ENCODE measurements around the gene NCS1. TPM values are rescaled to one million over a fixed set of nuclear protein-coding genes. Genes with fewer than 3 reads are reported as not detected.

The NCS1 gene
- total RNA-seq, 1 donor from 2014 or later: 26.6 TPM

DNA sequence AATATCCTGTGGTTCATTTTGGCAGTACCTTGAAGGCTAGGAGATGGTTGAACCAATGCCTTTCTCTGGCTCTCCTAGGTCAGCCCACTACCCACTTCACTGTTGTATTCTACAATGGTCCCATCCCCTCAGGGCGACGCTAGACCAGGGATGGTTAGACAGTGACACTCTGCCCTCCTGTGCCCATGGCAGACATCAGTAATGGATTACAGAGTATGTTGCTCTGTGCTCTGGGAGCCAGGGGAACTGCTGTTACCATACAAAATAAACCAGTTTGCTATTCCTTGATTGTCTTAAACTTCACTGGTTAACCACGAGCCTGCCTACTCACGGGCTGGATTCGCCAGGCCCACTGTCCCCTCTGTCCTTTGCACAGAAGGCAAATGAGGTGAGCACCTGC, 33.7 kb downstream of the NCS1 start:
- TF ChIP-seq, protein P1, sequence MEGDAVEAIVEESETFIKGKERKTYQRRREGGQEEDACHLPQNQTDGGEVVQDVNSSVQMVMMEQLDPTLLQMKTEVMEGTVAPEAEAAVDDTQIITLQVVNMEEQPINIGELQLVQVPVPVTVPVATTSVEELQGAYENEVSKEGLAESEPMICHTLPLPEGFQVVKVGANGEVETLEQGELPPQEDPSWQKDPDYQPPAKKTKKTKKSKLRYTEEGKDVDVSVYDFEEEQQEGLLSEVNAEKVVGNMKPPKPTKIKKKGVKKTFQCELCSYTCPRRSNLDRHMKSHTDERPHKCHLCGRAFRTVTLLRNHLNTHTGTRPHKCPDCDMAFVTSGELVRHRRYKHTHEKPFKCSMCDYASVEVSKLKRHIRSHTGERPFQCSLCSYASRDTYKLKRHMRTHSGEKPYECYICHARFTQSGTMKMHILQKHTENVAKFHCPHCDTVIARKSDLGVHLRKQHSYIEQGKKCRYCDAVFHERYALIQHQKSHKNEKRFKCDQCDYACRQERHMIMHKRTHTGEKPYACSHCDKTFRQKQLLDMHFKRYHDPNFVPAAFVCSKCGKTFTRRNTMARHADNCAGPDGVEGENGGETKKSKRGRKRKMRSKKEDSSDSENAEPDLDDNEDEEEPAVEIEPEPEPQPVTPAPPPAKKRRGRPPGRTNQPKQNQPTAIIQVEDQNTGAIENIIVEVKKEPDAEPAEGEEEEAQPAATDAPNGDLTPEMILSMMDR (IDR thresholded peaks at IDR 0.05; ENCODE audit: insufficient read depth, low read length, severe bottlenecking): no peak
- FAIRE-seq (no peak), DNase-seq (ENCODE audit: low read depth) (no peak)
- Histone ChIP-seq H3K27me3 (ENCODE audit: control insufficient read depth, insufficient read depth, low read length) (no peaks in the 10 kb centered on the region), H3K4me3 (ENCODE audit: low read depth, low read length) (no peak overlapping the region), H3K36me3 (ENCODE audit: control insufficient read depth, insufficient read depth, low read length) (no peaks in the 10 kb centered on the region)

DNA sequence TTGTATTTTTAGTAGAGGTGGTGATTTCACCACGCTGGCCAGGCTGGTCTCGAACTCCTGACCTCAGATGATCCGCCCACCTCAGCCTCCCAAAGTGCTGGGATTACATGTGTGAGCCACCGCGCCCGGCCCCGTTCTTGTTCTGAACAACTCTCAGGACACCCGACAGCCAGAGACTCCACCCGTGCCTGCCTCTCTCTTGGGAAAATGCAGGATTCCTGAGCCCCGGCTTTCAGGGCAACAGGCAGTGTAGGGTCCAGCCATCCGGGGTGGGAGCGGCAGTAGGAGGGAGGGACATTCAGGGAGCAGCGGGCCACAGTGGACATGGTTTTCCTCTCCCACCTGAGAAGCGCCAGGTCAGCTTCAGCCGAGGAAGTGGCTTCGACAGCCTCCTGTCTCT, 34.4 kb downstream of the NCS1 start:
- FAIRE-seq (no peak), DNase-seq (ENCODE audit: low read depth) (no peak)
- no peaks in the 10 kb centered on the region for H3K27me3 ChIP-seq (ENCODE audit: control insufficient read depth, insufficient read depth, low read length)
- TF ChIP-seq, protein P1 (IDR thresholded peaks at IDR 0.05; ENCODE audit: insufficient read depth, low read length, severe bottlenecking): no peak
- no peak overlapping the region for H3K4me3 ChIP-seq (ENCODE audit: low read depth, low read length)
- H3K36me3 ChIP-seq (ENCODE audit: control insufficient read depth, insufficient read depth, low read length): peaks cover 2% of the 10 kb centered on the region

DNA sequence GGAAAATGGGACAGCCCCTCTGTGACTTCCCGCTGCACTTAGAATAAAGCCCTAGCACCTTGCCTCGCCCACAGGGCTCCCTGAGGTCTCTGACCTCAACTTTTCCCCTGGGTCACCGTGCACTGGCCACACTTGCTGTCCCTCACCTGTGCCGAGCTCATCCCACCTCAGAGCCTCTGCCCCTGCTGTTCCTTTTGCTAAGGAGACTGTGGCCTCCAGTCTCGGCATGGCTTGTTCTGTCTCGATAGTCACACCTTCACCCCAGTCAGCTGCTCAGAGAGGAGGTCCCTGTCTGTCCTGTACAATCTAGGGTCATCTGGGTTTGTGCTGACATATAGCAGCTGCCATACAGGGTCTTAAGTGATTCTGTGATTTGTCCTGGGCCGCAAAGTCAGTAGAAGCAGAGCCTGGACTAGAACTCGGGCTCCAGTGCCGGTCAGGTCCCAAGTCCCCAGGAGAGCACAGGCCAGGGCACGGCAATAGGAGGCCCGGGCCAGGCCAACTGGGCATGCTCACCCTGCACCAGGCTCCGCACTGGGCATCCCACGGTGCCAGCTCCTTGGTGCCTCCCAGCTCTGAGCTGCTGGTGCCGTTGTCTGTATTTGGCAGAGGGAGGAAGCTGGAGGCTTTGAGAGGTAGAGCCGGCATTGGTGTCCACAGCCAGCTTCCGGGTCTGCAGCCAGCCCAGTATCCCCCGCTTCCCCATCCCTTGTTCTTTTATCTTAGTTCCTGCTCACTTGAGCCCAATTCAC, 35.2 kb downstream of the NCS1 start:
- TF ChIP-seq, protein P1 (IDR thresholded peaks at IDR 0.05; ENCODE audit: insufficient read depth, low read length, severe bottlenecking): no peak
- no peaks in the 10 kb centered on the region for H3K27me3 ChIP-seq (ENCODE audit: control insufficient read depth, insufficient read depth, low read length)
- no peak overlapping the region for H3K4me3 ChIP-seq (ENCODE audit: low read depth, low read length)
- H3K36me3 ChIP-seq (ENCODE audit: control insufficient read depth, insufficient read depth, low read length): peaks cover 2% of the 10 kb centered on the region
- no peak for DNase-seq (ENCODE audit: low read depth)
- FAIRE-seq: no peak

DNA sequence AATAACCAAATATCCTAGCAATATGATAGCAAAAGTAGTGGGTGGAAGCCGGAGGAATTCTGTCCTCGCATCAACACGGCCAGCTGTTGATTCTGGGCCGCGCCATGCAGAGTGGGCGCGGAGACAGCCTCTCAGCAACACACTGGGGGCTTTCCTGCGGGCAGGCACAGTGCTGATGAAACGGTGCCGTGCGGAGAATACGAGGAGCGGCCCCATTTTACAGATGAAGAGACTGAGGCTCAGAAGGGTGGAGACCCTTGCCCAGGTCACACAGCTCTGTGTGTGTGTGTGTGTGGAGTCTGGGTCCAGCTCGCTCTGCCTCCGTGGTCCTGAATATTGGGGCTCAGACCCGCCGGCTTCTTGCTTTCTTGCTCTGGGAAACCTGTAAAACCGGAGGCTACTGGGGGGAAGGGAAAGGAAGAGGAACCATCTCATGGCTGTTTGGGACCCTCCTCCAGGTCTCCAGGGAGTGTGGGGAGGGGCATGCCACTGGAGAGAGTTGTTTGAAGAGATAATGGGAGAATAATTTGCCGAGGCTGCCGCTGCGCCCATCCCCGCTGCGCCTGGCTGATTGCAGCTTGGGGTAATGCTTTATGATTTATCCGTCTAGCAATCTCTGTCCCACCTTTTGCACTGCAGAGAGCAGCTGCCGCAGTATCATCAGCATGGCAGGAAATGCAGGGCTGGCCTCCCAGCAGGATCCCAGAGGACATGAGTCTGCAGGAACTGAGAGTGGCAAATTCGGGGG, 36.6 kb downstream of the NCS1 start:
- Histone ChIP-seq H3K36me3 (ENCODE audit: control insufficient read depth, insufficient read depth, low read length) (peaks cover 2% of the 10 kb centered on the region), H3K4me3 (ENCODE audit: low read depth, low read length) (no peak overlapping the region), H3K27me3 (ENCODE audit: control insufficient read depth, insufficient read depth, low read length) (no peaks in the 10 kb centered on the region)
- no peak for DNase-seq (ENCODE audit: low read depth)
- TF ChIP-seq, protein P1 (IDR thresholded peaks at IDR 0.05; ENCODE audit: insufficient read depth, low read length, severe bottlenecking): no peak
- FAIRE-seq: no peak

DNA sequence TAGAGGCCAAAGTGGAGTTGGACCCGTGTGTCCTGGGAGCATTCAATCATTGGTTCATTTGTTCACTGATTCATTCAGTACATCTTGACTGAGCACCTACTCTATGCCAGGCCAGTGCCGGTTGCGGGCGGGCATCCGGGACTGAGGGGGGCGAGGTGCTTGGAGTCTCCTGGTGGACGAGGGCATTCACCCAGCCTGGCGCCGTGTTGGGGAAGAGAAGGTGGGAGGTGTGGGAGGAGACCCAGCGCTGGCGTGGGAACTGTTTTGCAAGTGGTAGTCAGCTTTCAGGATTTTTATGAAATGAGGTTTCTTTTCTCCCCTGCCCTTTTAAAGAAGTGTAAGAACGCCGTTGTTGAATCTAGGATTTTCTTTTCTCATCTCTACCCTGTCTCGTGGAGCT, 37.2 kb downstream of the NCS1 start:
- TF ChIP-seq, protein P1 (IDR thresholded peaks at IDR 0.05; ENCODE audit: insufficient read depth, low read length, severe bottlenecking): no peak
- Histone ChIP-seq H3K4me3 (ENCODE audit: low read depth, low read length) (no peak overlapping the region), H3K27me3 (ENCODE audit: control insufficient read depth, insufficient read depth, low read length) (no peaks in the 10 kb centered on the region), H3K36me3 (ENCODE audit: control insufficient read depth, insufficient read depth, low read length) (peaks cover 2% of the 10 kb centered on the region)
- FAIRE-seq (no peak), DNase-seq (ENCODE audit: low read depth) (no peak)

Data from bronchial epithelial cell (primary cell).